OCI-LY1 (cell line): Measurements from ENCODE around the gene ARHGAP10.

Experiments
- EZH2 ChIP-seq: fragments of 200-600 bp; sonication (generic), shearing (Covaris generic); IDR thresholded peaks from 2 replicates; pipeline ENCODE4 v1.8.0; 2017; ENCODE audit warnings: borderline replicate concordance, mixed run types, mild to moderate bottlenecking, antibody characterized with exemption, low read length, moderate library complexity, mixed read lengths
- TF ChIP-seq, protein P1 (sequence below): fragments of 200-600 bp; sonication (generic), shearing (Covaris generic); IDR thresholded peaks from 2 replicates; pipeline ENCODE4 v1.5.1; 2017; ENCODE audit warnings: mild to moderate bottlenecking, antibody characterized with exemption, low read length, moderate library complexity, mixed read lengths

GRCh38 chr4:147725673-147726072, 6.2 kb upstream of the ARHGAP10 start:
- TF ChIP-seq, protein P1, sequence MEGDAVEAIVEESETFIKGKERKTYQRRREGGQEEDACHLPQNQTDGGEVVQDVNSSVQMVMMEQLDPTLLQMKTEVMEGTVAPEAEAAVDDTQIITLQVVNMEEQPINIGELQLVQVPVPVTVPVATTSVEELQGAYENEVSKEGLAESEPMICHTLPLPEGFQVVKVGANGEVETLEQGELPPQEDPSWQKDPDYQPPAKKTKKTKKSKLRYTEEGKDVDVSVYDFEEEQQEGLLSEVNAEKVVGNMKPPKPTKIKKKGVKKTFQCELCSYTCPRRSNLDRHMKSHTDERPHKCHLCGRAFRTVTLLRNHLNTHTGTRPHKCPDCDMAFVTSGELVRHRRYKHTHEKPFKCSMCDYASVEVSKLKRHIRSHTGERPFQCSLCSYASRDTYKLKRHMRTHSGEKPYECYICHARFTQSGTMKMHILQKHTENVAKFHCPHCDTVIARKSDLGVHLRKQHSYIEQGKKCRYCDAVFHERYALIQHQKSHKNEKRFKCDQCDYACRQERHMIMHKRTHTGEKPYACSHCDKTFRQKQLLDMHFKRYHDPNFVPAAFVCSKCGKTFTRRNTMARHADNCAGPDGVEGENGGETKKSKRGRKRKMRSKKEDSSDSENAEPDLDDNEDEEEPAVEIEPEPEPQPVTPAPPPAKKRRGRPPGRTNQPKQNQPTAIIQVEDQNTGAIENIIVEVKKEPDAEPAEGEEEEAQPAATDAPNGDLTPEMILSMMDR: no peak
- no peak for TF ChIP-seq EZH2
